ENCODE data around the gene EVC2. TPM values are rescaled to one million over a fixed set of nuclear protein-coding genes. Genes with fewer than 3 reads are reported as not detected.
A peak's percentile ranks its signal among the peaks of the same experiment; 100 is the strongest.

Gene EVC2
- total RNA-seq, 1 donor from 2014 or later: 4.5 TPM

DNA sequence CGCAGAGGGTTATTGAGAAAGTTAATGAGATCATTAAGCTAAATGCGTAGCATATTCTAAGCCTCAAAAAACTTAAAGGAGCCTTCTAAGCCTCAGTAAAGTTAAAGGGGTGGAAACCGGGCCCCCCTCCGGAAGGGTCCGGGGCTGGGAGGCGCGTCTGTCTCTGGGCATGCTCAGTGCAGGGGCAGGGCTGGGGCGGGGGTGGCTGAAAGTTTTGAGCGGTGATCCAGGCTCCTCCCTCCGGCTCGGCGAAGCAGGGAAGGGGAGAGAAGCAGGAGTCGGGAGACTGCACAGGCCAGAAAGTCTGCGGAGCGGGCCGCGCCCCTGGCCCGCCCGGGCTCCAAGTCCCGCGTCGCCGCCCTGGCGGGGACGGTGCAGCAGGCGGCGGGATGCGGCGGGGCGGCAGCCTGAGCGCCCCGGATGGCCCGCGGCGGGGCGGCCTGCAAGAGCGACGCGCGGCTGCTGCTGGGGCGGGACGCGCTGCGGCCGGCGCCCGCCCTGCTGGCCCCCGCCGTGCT lies 2.7 kb upstream of the EVC2 start, which contains the start of gene EVC:
EVC (plus strand) TSS at position 241 of the 518 bp plus-strand sequence; CDS start at position 421, 180 bp downstream.
- Mint-ChIP-seq H3K4me3 (peak within 1 kb of the TSS; percentile 92), H3K27ac (peak within 1 kb of the TSS; percentile 86), H3K4me1 (ENCODE audit: unreplicated experiment) (peaks cover 32% of the 10 kb centered on the region), H3K9me3 (peaks cover 5% of the 10 kb centered on the region), H3K36me3 (peaks cover 18% of the 10 kb centered on the region), H3K27me3 (no peaks in the 10 kb centered on the region)
- TF ChIP-seq CTCF (conservative IDR thresholded peaks at IDR 0.05): no peak
- DNase-seq (ENCODE audit: extremely low spot score, unreplicated experiment): peak; percentile 83

DNA sequence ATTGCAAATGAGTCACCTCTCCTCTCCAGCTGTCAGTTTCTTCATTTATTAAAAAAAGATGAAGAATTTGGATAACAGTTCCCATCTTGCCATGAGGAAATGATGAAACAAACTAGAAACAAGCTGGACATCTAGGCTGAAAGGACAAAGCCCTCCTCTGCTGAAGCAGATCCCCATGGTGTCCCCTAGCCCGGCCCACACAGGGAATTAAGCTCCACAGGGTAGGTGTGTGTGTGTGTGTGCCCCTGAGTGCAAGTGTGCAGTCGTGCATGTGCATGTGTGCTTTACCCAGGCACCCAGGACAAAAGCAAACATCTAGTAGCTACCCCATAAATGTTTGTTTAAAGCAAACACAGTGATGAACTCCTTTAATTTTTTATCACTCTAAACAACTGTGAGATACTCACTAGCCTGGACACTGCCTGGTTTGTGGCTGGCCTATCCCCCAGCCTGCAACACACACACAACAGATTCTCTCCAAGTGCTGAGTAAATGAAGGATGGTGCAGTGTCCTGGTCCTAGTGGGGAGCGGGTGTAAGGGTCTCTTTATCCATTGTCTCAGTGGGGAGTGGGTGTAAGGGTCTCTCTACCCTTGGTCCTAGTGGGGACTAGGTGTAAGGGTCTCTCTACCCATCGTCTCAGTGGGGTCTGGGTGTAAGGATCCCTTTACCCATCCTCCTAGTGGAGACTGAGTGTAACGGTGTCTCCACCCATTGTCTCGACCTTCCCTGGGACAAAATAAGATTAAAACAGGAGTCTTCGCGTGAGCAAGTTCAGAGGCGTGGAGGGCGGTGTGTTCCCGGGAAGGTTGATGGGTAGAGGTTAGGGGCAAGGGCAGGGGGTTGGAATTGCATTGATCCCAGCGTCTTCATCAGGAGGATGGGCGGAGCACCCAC lies 2.0 kb upstream of the EVC2 start:
- no peaks in the 10 kb centered on the region for H3K27me3 Mint-ChIP-seq
- peak overlapping the region; percentile 92 for H3K4me3 Mint-ChIP-seq
- H3K27ac Mint-ChIP-seq: peak overlapping the region; percentile 86

DNA sequence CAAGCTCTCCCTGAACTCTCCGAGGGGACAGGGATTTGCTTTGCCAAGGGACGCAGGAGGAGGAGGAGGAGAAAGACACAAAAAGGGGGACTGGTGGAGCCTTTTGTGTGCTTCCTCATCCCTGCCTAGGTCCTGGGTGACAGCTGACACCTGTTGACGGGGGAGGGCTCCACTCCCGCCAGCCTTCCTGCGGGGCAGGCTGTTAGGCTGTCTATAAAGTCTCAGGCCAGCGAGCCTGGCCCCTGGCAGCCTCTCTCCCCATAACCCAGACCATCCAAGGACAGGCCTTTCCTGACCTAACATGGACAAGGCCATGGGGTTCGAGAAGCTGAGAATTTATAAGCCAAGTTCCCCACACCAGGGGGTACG lies 832 bp upstream of the EVC2 start:
- H3K36me3 Mint-ChIP-seq: peaks cover 15% of the 10 kb centered on the region
- H3K4me1 Mint-ChIP-seq (ENCODE audit: unreplicated experiment): peaks cover 32% of the 10 kb centered on the region
- no peak for TF ChIP-seq CTCF (conservative IDR thresholded peaks at IDR 0.05)
- no peak for DNase-seq (ENCODE audit: extremely low spot score, unreplicated experiment)
- no peaks in the 10 kb centered on the region for H3K27me3 Mint-ChIP-seq
- H3K4me3 Mint-ChIP-seq: peak overlapping the region; percentile 74
- H3K27ac Mint-ChIP-seq: no peak overlapping the region
- H3K9me3 Mint-ChIP-seq: peaks cover 1% of the 10 kb centered on the region

More for the DNA sequence above, 2.0 kb upstream of the EVC2 start:
- H3K36me3 Mint-ChIP-seq: peaks cover 17% of the 10 kb centered on the region
- H3K4me1 Mint-ChIP-seq (ENCODE audit: unreplicated experiment): peaks cover 32% of the 10 kb centered on the region
- H3K9me3 Mint-ChIP-seq: peaks cover 5% of the 10 kb centered on the region
- TF ChIP-seq CTCF (conservative IDR thresholded peaks at IDR 0.05): peak; percentile 73
- DNase-seq (ENCODE audit: extremely low spot score, unreplicated experiment): no peak

DNA sequence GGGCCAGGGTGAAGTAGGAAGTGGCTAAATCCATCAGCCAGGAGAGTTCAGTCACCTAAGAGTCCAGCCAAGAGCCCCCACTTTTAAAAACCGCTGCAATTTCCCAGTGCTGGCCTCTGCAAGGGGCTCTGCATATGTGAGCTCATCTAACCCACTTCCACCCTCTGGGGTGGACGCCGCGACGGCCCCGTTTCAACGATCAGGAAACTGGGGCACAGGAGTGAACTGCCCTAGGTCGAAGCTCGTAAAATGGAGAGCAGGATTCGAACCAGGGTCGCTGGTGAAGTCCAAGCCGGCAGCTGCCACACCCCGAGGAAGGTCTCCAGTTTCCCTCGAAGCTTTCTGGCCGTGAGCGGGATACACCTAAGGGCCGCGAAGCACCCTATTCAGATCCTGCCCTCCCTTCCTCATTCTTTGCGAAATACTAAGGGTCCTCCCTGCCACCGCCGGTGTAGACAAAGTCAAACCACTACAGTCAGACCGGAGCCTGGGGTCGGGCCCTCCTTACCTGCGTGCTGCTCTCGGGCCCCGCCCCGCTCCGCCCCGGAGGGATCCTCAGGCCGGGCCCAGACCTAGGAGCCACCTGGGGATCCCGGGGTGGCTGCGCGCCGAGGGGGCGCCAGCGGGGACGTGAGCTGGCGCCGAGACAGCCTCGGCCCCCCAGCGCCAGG lies 446 bp downstream of the EVC2 start:
- H3K27me3 Mint-ChIP-seq: no peaks in the 10 kb centered on the region
- peak overlapping the region; percentile 26 for H3K27ac Mint-ChIP-seq
- H3K4me3 Mint-ChIP-seq: peak overlapping the region; percentile 83
- no peak for TF ChIP-seq CTCF (conservative IDR thresholded peaks at IDR 0.05)
- peaks cover 32% of the 10 kb centered on the region for H3K4me1 Mint-ChIP-seq (ENCODE audit: unreplicated experiment)
- H3K36me3 Mint-ChIP-seq: peaks cover 22% of the 10 kb centered on the region
- peaks cover 6% of the 10 kb centered on the region for H3K9me3 Mint-ChIP-seq
- DNase-seq (ENCODE audit: extremely low spot score, unreplicated experiment): no peak

DNA sequence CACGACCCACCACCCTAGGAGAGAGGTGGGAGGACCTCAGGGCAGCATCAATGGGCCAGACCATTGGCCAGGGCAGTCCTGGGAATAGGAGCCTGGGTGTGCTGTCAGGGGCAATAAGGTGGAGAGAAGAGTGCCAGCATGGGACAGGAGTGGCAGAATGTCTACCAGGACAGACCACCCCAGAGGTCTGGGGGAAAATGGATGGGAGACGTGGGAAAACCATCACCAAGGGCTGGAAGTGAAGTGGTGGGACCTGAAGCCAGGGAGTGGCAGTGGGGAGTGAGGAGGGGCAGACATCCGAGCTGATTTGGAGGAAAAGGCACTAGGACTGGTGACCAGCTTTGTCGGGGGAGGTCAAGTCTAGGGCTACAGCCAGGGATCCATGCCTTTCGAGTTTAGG lies 993 bp downstream of the EVC2 start:
- peak overlapping the region; percentile 83 for H3K4me3 Mint-ChIP-seq
- no peaks in the 10 kb centered on the region for H3K27me3 Mint-ChIP-seq
- TF ChIP-seq CTCF (conservative IDR thresholded peaks at IDR 0.05): no peak
- H3K9me3 Mint-ChIP-seq: peaks cover 6% of the 10 kb centered on the region
- no peak for DNase-seq (ENCODE audit: extremely low spot score, unreplicated experiment)
- peaks cover 27% of the 10 kb centered on the region for H3K4me1 Mint-ChIP-seq (ENCODE audit: unreplicated experiment)
- peak overlapping the region; percentile 26 for H3K27ac Mint-ChIP-seq
- H3K36me3 Mint-ChIP-seq: peaks cover 18% of the 10 kb centered on the region
